BLaER1 treated with 17β-estradiol and CSF1 and Interleukin-3, amounts not matched to agents 10 nM and 100 nM (cell line): Measurements from ENCODE around the gene TLL1.
A peak's percentile ranks its signal among the peaks of the same experiment; 100 is the strongest.

ENCODE experiments used
- H3K27ac ChIP-seq, 11 experiments: shearing (Covaris generic); formaldehyde crosslinking; 2 replicates each; pipeline ENCODE4 v1.8.1; 2022
- H3K27me3 ChIP-seq, 11 experiments: shearing (Covaris generic); formaldehyde crosslinking; 2 replicates each; pipeline ENCODE4 v1.8.1; 2022
- H3K36me3 ChIP-seq, 11 experiments: shearing (Covaris generic); formaldehyde crosslinking; 2 replicates each; pipeline ENCODE4 v1.8.1; 2022
- H3K4me1 ChIP-seq, 10 experiments: shearing (Covaris generic); formaldehyde crosslinking; 2 replicates each; pipeline ENCODE4 v1.8.1; 2022
- H3K4me2 ChIP-seq, 11 experiments: shearing (Covaris generic); formaldehyde crosslinking; 2 replicates each; pipeline ENCODE4 v1.8.1; 2022
- H3K4me3 ChIP-seq, 10 experiments: shearing (Covaris generic); formaldehyde crosslinking; 2 replicates each; pipeline ENCODE4 v1.8.1; 2022
- H3K9ac ChIP-seq, 11 experiments: shearing (Covaris generic); formaldehyde crosslinking; 2 replicates each; pipeline ENCODE4 v1.8.1; 2022
- H3K9me3 ChIP-seq, 11 experiments: shearing (Covaris generic); formaldehyde crosslinking; replicated peaks in 1 of 11; 2 replicates each; pipeline ENCODE4 v1.8.1; 2022
- H4K20me1 ChIP-seq, 11 experiments: shearing (Covaris generic); formaldehyde crosslinking; 2 replicates each; pipeline ENCODE4 v1.8.1; 2022
- Cebpa-rat ChIP-seq, 11 experiments: shearing (Covaris generic); IDR thresholded peaks; 2 replicates each; pipeline ENCODE4 v1.8.1; 2022

TLL1 gene

GRCh38 chr4:165986956-165987698, 114.1 kb downstream of the TLL1 start:
- Histone ChIP-seq H3K4me2 (no peak overlapping the region), H3K4me1 (no peaks in the 10 kb centered on the region), H3K27ac (no peak overlapping the region), H3K27me3 (no peaks in the 10 kb centered on the region), H3K36me3 (no peaks in the 10 kb centered on the region), H4K20me1 (no peaks in the 10 kb centered on the region), H3K4me3 (no peak overlapping the region), H3K9me3 (no peaks in the 10 kb centered on the region), H3K9ac (no peak overlapping the region)
- no peak for TF ChIP-seq Cebpa-rat (IDR thresholded peaks at IDR 0.05)

- Histone ChIP-seq H3K4me3 (no peak overlapping the region), H3K4me1 (no peaks in the 10 kb centered on the region), H3K9me3 (no peaks in the 10 kb centered on the region), H4K20me1 (no peaks in the 10 kb centered on the region), H3K27ac (no peak overlapping the region), H3K4me2 (no peak overlapping the region), H3K36me3 (no peaks in the 10 kb centered on the region), H3K9ac (no peak overlapping the region), H3K27me3 (no peaks in the 10 kb centered on the region)
- no peak for TF ChIP-seq Cebpa-rat (IDR thresholded peaks at IDR 0.05)
Observed at GRCh38 chr4:165991325-165992180, 118.5 kb downstream of the TLL1 start.

DNA sequence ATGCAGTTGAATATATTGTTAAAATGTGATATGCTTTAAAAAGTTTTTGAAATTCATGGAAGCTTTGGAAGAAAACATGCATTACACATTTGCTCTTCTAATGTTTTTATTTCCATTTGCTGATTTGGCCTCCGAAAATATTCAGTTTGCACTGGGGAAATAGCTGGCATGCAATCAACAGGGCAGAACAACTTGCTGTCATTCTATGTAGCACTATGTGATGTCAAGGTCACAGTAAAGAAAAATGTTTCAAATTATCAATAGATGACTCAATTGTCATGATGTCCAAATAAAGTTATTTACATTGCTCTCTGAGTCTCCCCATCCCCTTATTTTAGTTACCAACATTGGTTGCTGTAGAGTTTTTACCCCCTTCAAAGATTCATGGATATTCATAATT, 119.2 kb downstream of the TLL1 start:
- no peaks in the 10 kb centered on the region for H3K4me1 ChIP-seq
- no peak overlapping the region for H3K4me2 ChIP-seq
- no peak overlapping the region for H3K4me3 ChIP-seq
- no peaks in the 10 kb centered on the region for H3K9me3 ChIP-seq
- H3K9ac ChIP-seq = no peak overlapping the region
- H3K36me3 ChIP-seq = no peaks in the 10 kb centered on the region
- no peak overlapping the region for H3K27ac ChIP-seq
- H3K27me3 ChIP-seq = no peaks in the 10 kb centered on the region
- H4K20me1 ChIP-seq = no peaks in the 10 kb centered on the region
- no peak for TF ChIP-seq Cebpa-rat (IDR thresholded peaks at IDR 0.05)

- no peaks in the 10 kb centered on the region for H3K4me1 ChIP-seq
- H3K9me3 ChIP-seq = no peaks in the 10 kb centered on the region
- no peak overlapping the region for H3K27ac ChIP-seq
- no peak for TF ChIP-seq Cebpa-rat (IDR thresholded peaks at IDR 0.05)
- no peak overlapping the region for H3K4me3 ChIP-seq
- H3K4me2 ChIP-seq = no peak overlapping the region
- H3K27me3 ChIP-seq = no peaks in the 10 kb centered on the region
- H3K36me3 ChIP-seq = no peaks in the 10 kb centered on the region
- H3K9ac ChIP-seq = no peak overlapping the region
- no peaks in the 10 kb centered on the region for H4K20me1 ChIP-seq
Observed at GRCh38 chr4:165994701-165995100, 121.7 kb downstream of the TLL1 start.

DNA sequence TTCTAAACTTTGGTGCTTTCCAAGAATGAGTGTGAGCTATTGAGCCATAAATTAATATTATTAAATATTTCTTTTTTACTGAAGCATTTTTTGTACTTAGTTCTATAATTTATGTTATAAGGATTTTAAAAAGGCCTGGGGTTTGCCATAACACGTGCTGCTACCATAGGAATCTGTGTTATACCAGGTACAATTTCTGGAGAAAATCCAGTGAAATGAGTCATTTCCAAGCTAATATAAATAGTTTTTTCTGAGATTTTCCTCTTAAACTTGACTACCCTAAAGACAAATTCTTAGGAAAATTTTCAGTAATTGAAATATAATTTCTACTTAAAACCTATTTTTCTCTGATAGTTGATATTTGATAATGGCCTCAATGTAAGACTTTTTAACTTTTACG, 130.8 kb downstream of the TLL1 start:
- Histone ChIP-seq H3K27ac (no peak overlapping the region), H3K9ac (no peak overlapping the region), H3K4me2 (no peak overlapping the region), H3K4me1 (no peaks in the 10 kb centered on the region), H3K36me3 (no peaks in the 10 kb centered on the region), H4K20me1 (no peaks in the 10 kb centered on the region), H3K4me3 (no peak overlapping the region), H3K9me3 (no peaks in the 10 kb centered on the region), H3K27me3 (no peaks in the 10 kb centered on the region)
- no peak for TF ChIP-seq Cebpa-rat (IDR thresholded peaks at IDR 0.05)

DNA sequence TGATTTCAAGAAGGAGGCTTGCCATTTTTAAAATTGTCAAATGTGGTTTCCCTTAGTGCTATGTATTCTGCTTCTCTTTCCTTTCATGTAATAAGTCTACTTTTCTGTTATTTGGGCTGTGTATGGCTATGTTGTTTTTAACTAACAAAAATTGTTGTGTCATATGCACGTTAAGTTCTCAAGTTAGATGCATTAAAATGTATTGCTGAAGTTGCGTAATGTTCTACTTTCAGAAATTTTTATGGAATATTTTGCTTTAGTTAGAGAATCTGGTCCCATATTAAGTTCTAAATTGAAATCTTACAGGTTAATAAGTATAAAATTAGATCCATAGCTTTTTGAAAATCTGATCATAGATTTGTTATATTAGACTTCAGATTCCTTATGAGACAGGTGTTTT, 133.2 kb downstream of the TLL1 start:
- H3K4me2 ChIP-seq = no peak overlapping the region
- H3K9me3 ChIP-seq = no peaks in the 10 kb centered on the region
- no peak overlapping the region for H3K9ac ChIP-seq
- H3K4me1 ChIP-seq = no peaks in the 10 kb centered on the region
- H3K4me3 ChIP-seq = no peak overlapping the region
- H4K20me1 ChIP-seq = no peaks in the 10 kb centered on the region
- H3K27ac ChIP-seq = no peak overlapping the region
- H3K36me3 ChIP-seq = no peaks in the 10 kb centered on the region
- no peaks in the 10 kb centered on the region for H3K27me3 ChIP-seq
- 0 out of 22 replicates have a peak, but pooled peaks of 1 of the 11 experiments have one; percentile 38 for TF ChIP-seq Cebpa-rat (IDR thresholded peaks at IDR 0.05)

GRCh38 chr4:166008510-166008909, 135.5 kb downstream of the TLL1 start:
- no peaks in the 10 kb centered on the region for H3K9me3 ChIP-seq
- H3K4me2 ChIP-seq = no peak overlapping the region
- H3K9ac ChIP-seq = no peak overlapping the region
- no peaks in the 10 kb centered on the region for H3K27me3 ChIP-seq
- H3K36me3 ChIP-seq = no peaks in the 10 kb centered on the region
- no peaks in the 10 kb centered on the region for H3K4me1 ChIP-seq
- no peak for TF ChIP-seq Cebpa-rat (IDR thresholded peaks at IDR 0.05)
- H3K27ac ChIP-seq = no peak overlapping the region
- no peak overlapping the region for H3K4me3 ChIP-seq
- no peaks in the 10 kb centered on the region for H4K20me1 ChIP-seq

GRCh38 chr4:166012129-166013030, 139.3 kb downstream of the TLL1 start:
- TF ChIP-seq Cebpa-rat (IDR thresholded peaks at IDR 0.05) = no peak
- Histone ChIP-seq H3K4me2 (no peak overlapping the region), H3K4me1 (no peaks in the 10 kb centered on the region), H3K9ac (no peak overlapping the region), H4K20me1 (no peaks in the 10 kb centered on the region), H3K27me3 (no peaks in the 10 kb centered on the region), H3K9me3 (no peaks in the 10 kb centered on the region), H3K4me3 (no peak overlapping the region), H3K27ac (no peak overlapping the region), H3K36me3 (no peaks in the 10 kb centered on the region)

- H4K20me1 ChIP-seq = no peaks in the 10 kb centered on the region
Observed at GRCh38 chr4:166014411-166014810, 141.4 kb downstream of the TLL1 start.

More at GRCh38 chr4:166014411-166014810, 141.4 kb downstream of the TLL1 start:
- Histone ChIP-seq H3K4me1 (no peaks in the 10 kb centered on the region), H3K9me3 (no peaks in the 10 kb centered on the region), H3K27me3 (no peaks in the 10 kb centered on the region), H3K4me3 (no peak overlapping the region), H3K4me2 (no peak overlapping the region), H3K27ac (no peak overlapping the region), H3K36me3 (no peaks in the 10 kb centered on the region), H3K9ac (no peak overlapping the region)
- TF ChIP-seq Cebpa-rat (IDR thresholded peaks at IDR 0.05) = no peak
